Measurements from ENCODE around the gene CSRP1. TPM values are rescaled to one million over a fixed set of nuclear protein-coding genes. Genes with fewer than 3 reads are reported as not detected.

CSRP1 gene
- total and polyA plus RNA-seq, 5 donors = 97.2 to 343 (median 121) TPM

- intact Hi-C loops (cut with DNase I) = no loop called here
These were observed 45.1 kb downstream of the CSRP1 start for GRCh38 chr1:201461645-201462441.

DNA sequence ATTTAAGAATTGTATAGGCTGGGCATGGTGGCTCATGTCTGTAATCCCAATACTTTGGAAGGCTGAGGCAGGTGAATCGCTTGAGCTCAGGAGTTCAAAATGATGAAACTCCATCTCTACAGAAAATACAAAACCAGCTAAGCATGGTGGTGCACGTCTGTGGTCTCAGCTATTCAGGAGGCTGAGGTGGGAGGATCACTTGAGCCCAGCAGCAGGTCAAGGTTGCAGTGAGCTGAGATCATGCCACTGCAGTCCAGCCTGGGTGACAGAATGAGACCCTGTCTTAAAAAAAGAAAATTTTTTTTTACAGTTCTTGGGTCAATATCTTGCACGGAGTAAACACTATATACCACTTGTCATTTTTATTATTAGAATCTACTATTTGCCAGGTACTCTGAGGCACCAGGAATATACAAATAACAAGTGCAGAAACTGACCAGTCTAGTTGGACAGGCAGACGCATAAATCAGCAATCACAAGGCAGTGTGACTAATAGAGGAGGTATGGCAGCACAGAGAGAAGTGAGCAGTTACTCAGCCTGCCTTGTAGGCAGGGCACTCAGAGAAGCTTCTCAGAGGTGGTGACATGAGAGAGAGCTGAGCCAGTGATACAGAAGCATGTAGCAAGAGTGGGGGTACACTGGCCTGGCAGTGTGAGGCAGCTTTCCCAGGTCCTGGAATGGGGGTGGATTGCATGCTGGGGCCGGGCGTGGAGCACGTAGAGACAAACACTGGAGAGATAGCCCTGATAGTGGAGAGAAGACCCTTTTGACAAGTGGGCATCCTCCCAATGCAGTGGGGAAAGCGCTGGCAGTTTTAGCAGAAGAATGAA is 45.9 kb downstream of the CSRP1 start:
- ATAC-seq = peak; percentile 38 to 77
- peak overlapping the region; percentile 40 for H3K27ac ChIP-seq (ENCODE audit: low read length)
- peaks cover 13% of the 10 kb centered on the region for H3K4me1 ChIP-seq (ENCODE audit: control insufficient read depth, insufficient read depth, low read length)
- H3K27me3 ChIP-seq (ENCODE audit: control insufficient read depth, insufficient read depth) = no peaks in the 10 kb centered on the region
- H3K9me3 ChIP-seq (ENCODE audit: control insufficient read depth, low read length) = no peaks in the 10 kb centered on the region
- H3K4me3 ChIP-seq (ENCODE audit: low read length) = no peak overlapping the region
- WGBS = 78% methylated on average over 8 of the region's 8 CpGs
- peak in 1 of 3 donors; percentile 59 for DNase-seq
- intact Hi-C loops (cut with DNase I) = no loop called here

More at GRCh38 chr1:201461645-201462441, 45.1 kb downstream of the CSRP1 start:
- 66% methylated on average over 13 of the region's 13 CpGs for WGBS
- peak; percentile 91 to 92 (median 91) for DNase-seq
- Histone ChIP-seq H3K4me3 (ENCODE audit: low read length) (no peak overlapping the region), H3K9me3 (ENCODE audit: control insufficient read depth, low read length) (no peaks in the 10 kb centered on the region), H3K27ac (ENCODE audit: low read length) (peak overlapping the region; percentile 40), H3K4me1 (ENCODE audit: control insufficient read depth, insufficient read depth, low read length) (peaks cover 13% of the 10 kb centered on the region), H3K27me3 (ENCODE audit: control insufficient read depth, insufficient read depth) (no peaks in the 10 kb centered on the region)
- ATAC-seq = peak; percentile 83 to 84

DNA sequence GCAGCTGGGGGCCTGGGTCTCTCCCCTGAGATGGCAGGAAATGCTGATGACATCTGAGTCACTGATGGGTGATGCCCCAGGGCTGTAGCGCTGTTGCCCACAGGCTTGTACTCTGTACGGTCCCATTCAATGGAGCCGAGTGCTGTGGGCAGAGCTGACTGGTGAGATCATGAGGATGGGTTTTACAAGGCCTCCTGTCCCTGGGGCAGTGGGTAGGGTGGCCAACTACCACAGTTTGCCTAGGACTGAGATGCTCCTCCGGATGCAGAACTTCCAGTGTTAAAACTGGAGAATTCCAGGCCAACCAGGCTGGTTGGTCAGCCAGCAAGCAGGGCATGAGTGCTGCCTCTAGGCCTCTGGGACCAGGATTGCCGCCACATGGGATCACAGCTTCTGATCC is 47.1 kb downstream of the CSRP1 start:
- Histone ChIP-seq H3K9me3 (ENCODE audit: control insufficient read depth, low read length) (no peaks in the 10 kb centered on the region), H3K4me3 (ENCODE audit: low read length) (no peak overlapping the region), H3K27ac (ENCODE audit: low read length) (no peak overlapping the region), H3K27me3 (ENCODE audit: control insufficient read depth, insufficient read depth) (no peaks in the 10 kb centered on the region), H3K4me1 (ENCODE audit: control insufficient read depth, insufficient read depth, low read length) (peaks cover 17% of the 10 kb centered on the region)
- ATAC-seq (no peak), DNase-seq (no peak)
- 90% methylated on average over 5 of the region's 5 CpGs for WGBS
- intact Hi-C loops (cut with DNase I) = no loop called here

DNA sequence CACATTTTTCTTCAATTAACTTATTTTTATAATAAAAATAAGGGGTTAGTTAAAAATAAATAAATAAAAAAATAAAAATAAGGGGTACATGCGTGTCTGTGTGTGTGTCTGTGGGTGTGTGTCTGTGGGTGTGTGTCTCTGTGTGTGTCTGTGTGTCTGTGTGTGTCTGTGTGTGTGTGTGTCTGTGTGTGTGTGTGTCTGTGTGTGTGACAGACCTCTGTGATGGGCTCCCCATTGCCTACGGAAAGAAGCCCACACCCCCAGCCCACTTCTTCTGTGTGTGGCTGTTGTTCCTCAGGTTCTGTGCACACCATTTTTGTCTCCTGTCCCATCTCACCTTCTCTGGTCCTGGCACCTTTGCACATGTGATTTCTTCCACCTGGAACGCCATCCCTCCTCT is 47.9 kb downstream of the CSRP1 start:
- Histone ChIP-seq H3K27ac (ENCODE audit: low read length) (no peak overlapping the region), H3K27me3 (ENCODE audit: control insufficient read depth, insufficient read depth) (no peaks in the 10 kb centered on the region), H3K4me1 (ENCODE audit: control insufficient read depth, insufficient read depth, low read length) (peaks cover 17% of the 10 kb centered on the region), H3K9me3 (ENCODE audit: control insufficient read depth, low read length) (no peaks in the 10 kb centered on the region), H3K4me3 (ENCODE audit: low read length) (no peak overlapping the region)
- WGBS = 91% methylated on average over 3 of the region's 3 CpGs
- intact Hi-C loops (cut with DNase I) = no loop called here
- no peak for ATAC-seq
- DNase-seq = no peak

GRCh38 chr1:201457508-201457960 is 49.4 kb downstream of the CSRP1 start:
- intact Hi-C loops (cut with DNase I) = no loop called here
- 56% methylated on average over 4 of the region's 4 CpGs for WGBS
- no peak overlapping the region for H3K4me3 ChIP-seq (ENCODE audit: low read length)

DNA sequence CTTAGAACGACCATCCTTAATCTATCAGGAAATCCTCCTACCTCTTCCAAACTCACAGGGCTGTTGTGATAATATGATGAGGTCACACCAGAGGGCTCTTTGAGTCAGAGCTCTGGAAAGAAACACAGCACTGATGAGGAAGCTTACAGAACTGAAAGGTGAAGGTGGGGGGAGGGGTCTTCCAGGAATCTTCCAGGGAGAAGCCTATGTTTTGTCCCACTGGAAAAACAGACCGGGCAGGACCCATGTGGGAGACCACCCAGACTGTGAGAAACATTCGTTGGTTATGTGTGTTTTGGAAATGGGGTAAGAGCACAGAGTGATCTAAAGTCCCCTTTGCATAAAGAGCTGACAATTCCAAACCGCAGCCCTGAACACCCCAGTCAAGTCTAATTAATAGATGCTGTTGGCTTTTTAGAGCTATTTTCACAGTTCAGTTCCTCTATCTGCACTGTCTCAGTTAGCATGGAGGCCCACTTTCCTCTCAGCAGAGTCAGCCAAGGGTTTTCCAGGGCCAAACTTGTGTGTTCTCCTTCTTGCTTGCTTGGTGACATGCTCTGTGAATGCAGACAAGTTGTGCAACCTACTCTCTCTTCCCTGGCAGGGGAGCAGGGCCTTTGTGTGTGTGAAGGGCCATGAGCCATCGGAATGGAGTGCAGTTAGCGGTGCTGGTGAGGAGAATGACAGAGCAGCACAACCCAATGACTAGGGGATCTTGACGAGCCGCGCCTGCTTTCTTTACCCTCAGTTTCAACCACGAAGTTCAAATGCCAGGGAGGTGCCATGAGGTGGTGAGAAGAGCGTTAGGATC is 50.2 kb downstream of the CSRP1 start:
- H3K9me3 ChIP-seq (ENCODE audit: control insufficient read depth, low read length) = no peaks in the 10 kb centered on the region
- WGBS = 51% methylated on average over 11 of the region's 11 CpGs
- H3K27ac ChIP-seq (ENCODE audit: low read length) = peak overlapping the region; percentile 57
- intact Hi-C loops (cut with DNase I) = no loop called here
- ATAC-seq (peak; percentile 80 to 84), DNase-seq (peak; percentile 83 to 88 (median 86))
- peaks cover 15% of the 10 kb centered on the region for H3K4me1 ChIP-seq (ENCODE audit: control insufficient read depth, insufficient read depth, low read length)
- H3K27me3 ChIP-seq (ENCODE audit: control insufficient read depth, insufficient read depth) = no peaks in the 10 kb centered on the region
- H3K4me3 ChIP-seq (ENCODE audit: low read length) = no peak overlapping the region

More at GRCh38 chr1:201457508-201457960, 49.4 kb downstream of the CSRP1 start:
- Histone ChIP-seq H3K9me3 (ENCODE audit: control insufficient read depth, low read length) (no peaks in the 10 kb centered on the region), H3K4me1 (ENCODE audit: control insufficient read depth, insufficient read depth, low read length) (peaks cover 17% of the 10 kb centered on the region), H3K27me3 (ENCODE audit: control insufficient read depth, insufficient read depth) (no peaks in the 10 kb centered on the region), H3K27ac (ENCODE audit: low read length) (peak overlapping the region; percentile 25)
- DNase-seq (no peak), ATAC-seq (no peak)

GRCh38 chr1:201455098-201455497 is 51.8 kb downstream of the CSRP1 start:
- ATAC-seq (no peak), DNase-seq (no peak)
- Histone ChIP-seq H3K27ac (ENCODE audit: low read length) (no peak overlapping the region), H3K27me3 (ENCODE audit: control insufficient read depth, insufficient read depth) (no peaks in the 10 kb centered on the region), H3K9me3 (ENCODE audit: control insufficient read depth, low read length) (no peaks in the 10 kb centered on the region), H3K4me1 (ENCODE audit: control insufficient read depth, insufficient read depth, low read length) (peaks cover 8% of the 10 kb centered on the region), H3K4me3 (ENCODE audit: low read length) (no peak overlapping the region)
- intact Hi-C loops (cut with DNase I) = no loop called here
- WGBS = 74% methylated on average over 6 of the region's 6 CpGs

GRCh38 chr1:201454608-201455007 is 52.3 kb downstream of the CSRP1 start:
- no peaks in the 10 kb centered on the region for H3K9me3 ChIP-seq (ENCODE audit: control insufficient read depth, low read length)
- intact Hi-C loops (cut with DNase I) = no loop called here
- H3K4me1 ChIP-seq (ENCODE audit: control insufficient read depth, insufficient read depth, low read length) = peaks cover 8% of the 10 kb centered on the region
- H3K4me3 ChIP-seq (ENCODE audit: low read length) = no peak overlapping the region
- H3K27ac ChIP-seq (ENCODE audit: low read length) = no peak overlapping the region
- no peak for DNase-seq
- 84% methylated on average over 4 of the region's 4 CpGs for WGBS
- no peaks in the 10 kb centered on the region for H3K27me3 ChIP-seq (ENCODE audit: control insufficient read depth, insufficient read depth)
- ATAC-seq = no peak

DNA sequence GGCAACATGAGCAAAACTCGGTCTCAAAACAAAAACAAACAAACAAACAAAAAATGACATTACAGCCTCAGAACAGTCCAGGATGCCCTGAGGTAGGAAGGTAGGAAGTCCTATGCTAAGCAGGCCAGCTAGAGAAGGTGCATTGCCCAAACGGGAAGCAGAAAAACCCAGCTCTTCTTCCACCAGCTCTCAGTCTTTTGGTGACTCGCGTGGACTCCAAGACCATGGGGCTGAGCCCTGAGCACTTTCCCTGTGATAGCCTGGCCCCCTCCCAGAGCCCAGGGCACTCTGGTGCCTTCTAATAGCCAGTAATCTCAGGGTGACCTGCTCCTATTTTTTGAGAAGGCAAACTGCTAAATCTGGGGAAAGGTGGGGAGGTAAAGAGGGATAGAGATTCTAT is 54.1 kb downstream of the CSRP1 start:
- ATAC-seq (no peak), DNase-seq (no peak)
- H3K4me1 ChIP-seq (ENCODE audit: control insufficient read depth, insufficient read depth, low read length) = peaks cover 14% of the 10 kb centered on the region
- H3K9me3 ChIP-seq (ENCODE audit: control insufficient read depth, low read length) = no peaks in the 10 kb centered on the region
- no peaks in the 10 kb centered on the region for H3K27me3 ChIP-seq (ENCODE audit: control insufficient read depth, insufficient read depth)
- intact Hi-C loops (cut with DNase I) = no loop called here
- 60% methylated on average over 4 of the region's 4 CpGs for WGBS
- H3K4me3 ChIP-seq (ENCODE audit: low read length) = no peak overlapping the region
- H3K27ac ChIP-seq (ENCODE audit: low read length) = no peak overlapping the region

- 24% methylated on average over 12 of the region's 12 CpGs for WGBS
- H3K27me3 ChIP-seq (ENCODE audit: control insufficient read depth, insufficient read depth) = no peaks in the 10 kb centered on the region
- H3K4me3 ChIP-seq (ENCODE audit: low read length) = no peak overlapping the region
- intact Hi-C loops (cut with DNase I) = no loop called here
- ATAC-seq (peak; percentile 82 to 87), DNase-seq (peak; percentile 85 to 92 (median 92))
- peaks cover 9% of the 10 kb centered on the region for H3K4me1 ChIP-seq (ENCODE audit: control insufficient read depth, insufficient read depth, low read length)
- peak overlapping the region; percentile 73 for H3K27ac ChIP-seq (ENCODE audit: low read length)
- H3K9me3 ChIP-seq (ENCODE audit: control insufficient read depth, low read length) = no peaks in the 10 kb centered on the region
These were observed 56.1 kb downstream of the CSRP1 start for GRCh38 chr1:201450721-201451291.

Measured in right cardiac atrium (tissue), 5 donors.